ENCODE data around the gene TEPSIN. TPM values are rescaled to one million over a fixed set of nuclear protein-coding genes. Genes with fewer than 3 reads are reported as not detected.

The TEPSIN gene
- total and polyA plus RNA-seq, 5 donors from 2014 or later: 2.1 to 113 (median 6.2) TPM

GRCh38 chr17:81191116-81191515 lies 47.7 kb downstream of the TEPSIN start:
- Mint-ChIP-seq H3K27ac (no peak overlapping the region), H3K9me3 (no peaks in the 10 kb centered on the region), H3K27me3 (no peaks in the 10 kb centered on the region), H3K4me1 (no peaks in the 10 kb centered on the region), H3K36me3 (no peaks in the 10 kb centered on the region), H3K4me3 (no peak overlapping the region)
- H3K4me1 ChIP-seq (ENCODE audit: control insufficient read depth, insufficient read depth, low read length, poor library complexity, severe bottlenecking): no peaks in the 10 kb centered on the region
- no peak for DNase-seq
- no peak overlapping the region for H3K27ac ChIP-seq (ENCODE audit: insufficient read depth, low read length, poor library complexity, severe bottlenecking)
- H3K27me3 ChIP-seq (ENCODE audit: control insufficient read depth, insufficient read depth, low read length): no peaks in the 10 kb centered on the region
- no peaks in the 10 kb centered on the region for H3K9me3 ChIP-seq (ENCODE audit: control insufficient read depth in 2 of 2, low read length in 2 of 2)
- no peak overlapping the region for H3K4me3 ChIP-seq (ENCODE audit: low read depth, low read length)
- H3K36me3 ChIP-seq (ENCODE audit: control insufficient read depth, insufficient read depth, low read length): no peaks in the 10 kb centered on the region
- no peak for ATAC-seq (ENCODE audit: low read depth in 2 of 2)

- DNase-seq (no peak), ATAC-seq (ENCODE audit: low read depth in 2 of 2) (no peak)
- H3K4me3 Mint-ChIP-seq: no peak overlapping the region
- no peaks in the 10 kb centered on the region for H3K27me3 Mint-ChIP-seq
- H3K27ac ChIP-seq (ENCODE audit: insufficient read depth, low read length, poor library complexity, severe bottlenecking): no peak overlapping the region
- no peaks in the 10 kb centered on the region for H3K36me3 ChIP-seq (ENCODE audit: control insufficient read depth, insufficient read depth, low read length)
- no peak overlapping the region for H3K4me3 ChIP-seq (ENCODE audit: low read depth, low read length)
- H3K36me3 Mint-ChIP-seq: no peaks in the 10 kb centered on the region
- no peaks in the 10 kb centered on the region for H3K4me1 Mint-ChIP-seq
- H3K9me3 Mint-ChIP-seq: no peaks in the 10 kb centered on the region
- H3K27me3 ChIP-seq (ENCODE audit: control insufficient read depth, insufficient read depth, low read length): no peaks in the 10 kb centered on the region
- H3K27ac Mint-ChIP-seq: no peak overlapping the region
- H3K4me1 ChIP-seq (ENCODE audit: control insufficient read depth, insufficient read depth, low read length, poor library complexity, severe bottlenecking): no peaks in the 10 kb centered on the region
- no peaks in the 10 kb centered on the region for H3K9me3 ChIP-seq (ENCODE audit: control insufficient read depth in 2 of 2, low read length in 2 of 2)
These were observed 48.3 kb downstream of the TEPSIN start for GRCh38 chr17:81190591-81190990.

- Mint-ChIP-seq H3K4me1 (no peaks in the 10 kb centered on the region), H3K4me3 (no peak overlapping the region), H3K27ac (no peak overlapping the region), H3K9me3 (no peaks in the 10 kb centered on the region), H3K36me3 (no peaks in the 10 kb centered on the region), H3K27me3 (no peaks in the 10 kb centered on the region)
- H3K36me3 ChIP-seq (ENCODE audit: control insufficient read depth, insufficient read depth, low read length): no peaks in the 10 kb centered on the region
- ATAC-seq (ENCODE audit: low read depth in 2 of 2): no peak
- no peak overlapping the region for H3K4me3 ChIP-seq (ENCODE audit: low read depth, low read length)
- no peak for DNase-seq
- H3K4me1 ChIP-seq (ENCODE audit: control insufficient read depth, insufficient read depth, low read length, poor library complexity, severe bottlenecking): no peaks in the 10 kb centered on the region
- no peak overlapping the region for H3K27ac ChIP-seq (ENCODE audit: insufficient read depth, low read length, poor library complexity, severe bottlenecking)
- H3K27me3 ChIP-seq (ENCODE audit: control insufficient read depth, insufficient read depth, low read length): no peaks in the 10 kb centered on the region
- no peaks in the 10 kb centered on the region for H3K9me3 ChIP-seq (ENCODE audit: control insufficient read depth in 2 of 2, low read length in 2 of 2)
These were observed 49.0 kb downstream of the TEPSIN start for GRCh38 chr17:81189670-81190530.

DNA sequence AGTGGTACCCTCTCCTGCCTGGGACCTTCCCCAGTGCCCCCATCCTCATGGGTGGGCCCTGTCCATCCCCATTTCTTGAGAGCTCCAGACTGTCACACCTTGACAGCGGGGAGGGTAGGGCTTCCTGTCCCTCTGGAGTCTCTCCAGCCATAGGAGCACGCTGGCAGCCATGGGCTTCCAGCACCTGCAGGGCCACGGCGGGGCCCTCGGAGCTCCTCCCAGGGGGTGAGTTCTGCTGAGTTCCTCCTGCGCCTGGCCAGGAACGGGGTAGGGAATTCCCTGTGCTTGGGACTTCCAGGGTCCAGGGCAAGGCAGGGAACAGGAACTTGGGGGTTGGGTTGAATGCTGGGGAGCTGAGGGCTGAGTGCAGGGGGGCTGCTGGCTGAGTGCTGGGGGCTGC lies 49.8 kb downstream of the TEPSIN start:
- DNase-seq: no peak
- Mint-ChIP-seq H3K4me3 (peak overlapping the region in 1 of 4 donors; percentile 51), H3K27ac (no peak overlapping the region), H3K4me1 (no peaks in the 10 kb centered on the region), H3K27me3 (no peaks in the 10 kb centered on the region), H3K36me3 (no peaks in the 10 kb centered on the region), H3K9me3 (no peaks in the 10 kb centered on the region)
- no peaks in the 10 kb centered on the region for H3K4me1 ChIP-seq (ENCODE audit: control insufficient read depth, insufficient read depth, low read length, poor library complexity, severe bottlenecking)
- H3K4me3 ChIP-seq (ENCODE audit: low read depth, low read length): no peak overlapping the region
- H3K27ac ChIP-seq (ENCODE audit: insufficient read depth, low read length, poor library complexity, severe bottlenecking): no peak overlapping the region
- H3K27me3 ChIP-seq (ENCODE audit: control insufficient read depth, insufficient read depth, low read length): no peaks in the 10 kb centered on the region
- ATAC-seq (ENCODE audit: low read depth in 2 of 2): no peak
- H3K9me3 ChIP-seq (ENCODE audit: control insufficient read depth in 2 of 2, low read length in 2 of 2): no peaks in the 10 kb centered on the region
- no peaks in the 10 kb centered on the region for H3K36me3 ChIP-seq (ENCODE audit: control insufficient read depth, insufficient read depth, low read length)

GRCh38 chr17:81188491-81188840 lies 50.4 kb downstream of the TEPSIN start:
- no peaks in the 10 kb centered on the region for H3K27me3 Mint-ChIP-seq

DNA sequence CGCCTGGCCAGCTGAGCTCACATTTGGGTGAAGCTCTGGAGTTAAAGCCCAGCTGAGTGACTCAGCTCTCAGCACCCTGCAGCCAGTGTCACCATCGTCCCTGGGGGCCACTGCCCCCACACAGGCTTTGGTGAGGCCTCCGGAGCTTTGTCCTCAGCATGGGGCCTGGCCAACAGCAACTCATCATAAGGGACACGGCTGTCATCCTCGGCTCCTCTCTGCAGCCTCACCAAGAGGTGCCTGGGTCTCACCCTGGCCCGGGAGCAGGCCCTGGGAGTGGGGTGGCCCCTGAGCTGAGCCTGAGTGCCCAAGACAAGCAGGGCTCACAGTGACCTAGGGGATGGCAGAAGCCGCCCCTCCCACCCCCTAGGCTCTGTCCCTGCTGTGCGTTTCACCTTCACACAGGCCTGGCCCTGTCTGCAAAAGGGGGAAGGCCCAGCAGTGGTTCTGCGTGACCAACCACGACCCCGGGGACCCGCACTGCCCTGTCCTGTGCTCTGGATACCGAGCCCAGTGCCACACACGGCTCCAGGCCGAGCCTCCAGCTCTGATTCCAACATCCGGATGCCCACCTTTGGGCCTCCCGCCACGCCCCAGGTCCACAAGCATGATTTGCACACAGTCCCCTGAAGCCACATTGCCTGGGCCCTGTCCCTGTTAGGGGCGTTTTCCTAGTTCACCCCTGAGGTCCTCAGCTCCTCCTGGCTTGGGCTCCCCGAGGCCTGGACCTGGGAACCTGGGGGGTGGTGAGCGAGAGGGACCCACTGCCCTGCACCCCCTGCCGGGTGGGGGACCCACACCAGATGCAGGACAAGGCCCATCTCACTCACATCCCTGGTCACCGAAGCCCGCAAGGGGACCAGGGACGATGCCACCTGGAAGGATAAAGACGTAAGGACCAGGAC lies 51.0 kb downstream of the TEPSIN start:
- no peaks in the 10 kb centered on the region for H3K36me3 ChIP-seq (ENCODE audit: control insufficient read depth, insufficient read depth, low read length)
- no peak for DNase-seq
- H3K27ac Mint-ChIP-seq: no peak overlapping the region
- H3K9me3 ChIP-seq (ENCODE audit: control insufficient read depth in 2 of 2, low read length in 2 of 2): no peaks in the 10 kb centered on the region
- H3K27me3 Mint-ChIP-seq: no peaks in the 10 kb centered on the region
- H3K27ac ChIP-seq (ENCODE audit: insufficient read depth, low read length, poor library complexity, severe bottlenecking): no peak overlapping the region
- no peaks in the 10 kb centered on the region for H3K27me3 ChIP-seq (ENCODE audit: control insufficient read depth, insufficient read depth, low read length)
- no peaks in the 10 kb centered on the region for H3K9me3 Mint-ChIP-seq
- ATAC-seq (ENCODE audit: low read depth in 2 of 2): no peak
- no peaks in the 10 kb centered on the region for H3K4me1 ChIP-seq (ENCODE audit: control insufficient read depth, insufficient read depth, low read length, poor library complexity, severe bottlenecking)
- no peak overlapping the region for H3K4me3 Mint-ChIP-seq
- peaks cover 0 to 2% (median 0%) of the 10 kb centered on the region in 4 donors for H3K4me1 Mint-ChIP-seq
- no peaks in the 10 kb centered on the region for H3K36me3 Mint-ChIP-seq
- no peak overlapping the region for H3K4me3 ChIP-seq (ENCODE audit: low read depth, low read length)

More at GRCh38 chr17:81188491-81188840, 50.4 kb downstream of the TEPSIN start:
- H3K27ac Mint-ChIP-seq: no peak overlapping the region
- no peaks in the 10 kb centered on the region for H3K4me1 Mint-ChIP-seq
- no peak overlapping the region for H3K4me3 Mint-ChIP-seq
- H3K36me3 ChIP-seq (ENCODE audit: control insufficient read depth, insufficient read depth, low read length): no peaks in the 10 kb centered on the region
- H3K9me3 ChIP-seq (ENCODE audit: control insufficient read depth in 2 of 2, low read length in 2 of 2): no peaks in the 10 kb centered on the region
- no peak overlapping the region for H3K4me3 ChIP-seq (ENCODE audit: low read depth, low read length)
- H3K36me3 Mint-ChIP-seq: no peaks in the 10 kb centered on the region
- H3K27ac ChIP-seq (ENCODE audit: insufficient read depth, low read length, poor library complexity, severe bottlenecking): no peak overlapping the region
- H3K9me3 Mint-ChIP-seq: no peaks in the 10 kb centered on the region
- no peak for DNase-seq
- H3K4me1 ChIP-seq (ENCODE audit: control insufficient read depth, insufficient read depth, low read length, poor library complexity, severe bottlenecking): no peaks in the 10 kb centered on the region
- H3K27me3 ChIP-seq (ENCODE audit: control insufficient read depth, insufficient read depth, low read length): no peaks in the 10 kb centered on the region
- no peak for ATAC-seq (ENCODE audit: low read depth in 2 of 2)

DNA sequence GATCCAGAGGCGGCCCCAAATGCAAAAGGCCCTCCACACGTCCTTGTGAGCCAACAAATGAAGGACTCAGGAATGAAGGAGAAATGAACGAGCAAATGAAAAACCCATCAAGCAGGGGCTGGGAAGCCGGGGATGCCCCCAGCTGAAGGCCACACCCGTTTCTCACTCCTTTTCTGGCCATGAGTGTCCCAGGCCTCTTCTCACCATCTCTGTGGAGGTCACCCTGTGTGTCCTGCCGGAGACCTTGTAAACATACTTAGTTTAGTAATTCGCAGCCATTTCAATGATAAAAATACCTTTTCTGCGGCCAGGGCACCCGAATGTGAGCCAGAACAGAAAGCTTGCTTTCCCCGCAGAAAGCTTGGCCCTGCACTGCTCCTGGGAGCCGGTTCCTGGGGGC lies 51.7 kb downstream of the TEPSIN start:
- H3K4me3 ChIP-seq (ENCODE audit: low read depth, low read length): no peak overlapping the region
- H3K36me3 Mint-ChIP-seq: no peaks in the 10 kb centered on the region
- H3K4me1 ChIP-seq (ENCODE audit: control insufficient read depth, insufficient read depth, low read length, poor library complexity, severe bottlenecking): no peaks in the 10 kb centered on the region
- no peaks in the 10 kb centered on the region for H3K9me3 ChIP-seq (ENCODE audit: control insufficient read depth in 2 of 2, low read length in 2 of 2)
- no peaks in the 10 kb centered on the region for H3K36me3 ChIP-seq (ENCODE audit: control insufficient read depth, insufficient read depth, low read length)
- no peak overlapping the region for H3K27ac ChIP-seq (ENCODE audit: insufficient read depth, low read length, poor library complexity, severe bottlenecking)
- H3K27me3 Mint-ChIP-seq: no peaks in the 10 kb centered on the region
- no peak overlapping the region for H3K4me3 Mint-ChIP-seq
- H3K27ac Mint-ChIP-seq: no peak overlapping the region
- no peaks in the 10 kb centered on the region for H3K9me3 Mint-ChIP-seq
- DNase-seq (no peak), ATAC-seq (ENCODE audit: low read depth in 2 of 2) (no peak)
- H3K27me3 ChIP-seq (ENCODE audit: control insufficient read depth, insufficient read depth, low read length): no peaks in the 10 kb centered on the region
- H3K4me1 Mint-ChIP-seq: peaks cover 0 to 4% (median 0%) of the 10 kb centered on the region in 4 donors

Measured in CD4-positive, CD25-positive, alpha-beta regulatory T cell (primary cell).